K562 (cell line): ENCODE data around the gene RGS14. TPM values are rescaled to one million over a fixed set of nuclear protein-coding genes. Genes with fewer than 3 reads are reported as not detected.

ENCODE experiments used
- ATAC-seq: fragments of 200-7000 bp; cut with Tn5 transposase; 3 replicates; pipeline ENCODE4 v1.9.1; 2020; ENCODE audit warnings: moderate library complexity
- BruUV-seq: library from RNA; stranded (reverse); fragments of 400-500 nt; replicated peaks from 2 replicates; lab custom pipeline; 2021; lab: Mats Ljungman, UMichigan
- CTCF ChIA-PET: fragments of 300-600 bp; formaldehyde crosslinking; extraction: SDS; loops from one replicate; lab custom pipeline; 2021; ENCODE audit warnings: low intra/inter-chr PET ratio; lab: Yijun Ruan, JAX
- POLR2A ChIA-PET: fragments of 300-600, 350-650 bp; sonication (Branson Sonifier 250); formaldehyde crosslinking; extraction: SDS; loops from one replicate; lab custom pipeline; 2021; ENCODE audit warnings: antibody characterized with exemption, inconsistent platforms; lab: Yijun Ruan, JAX
- DNase-seq, 4 experiments: peaks; one replicate each; pipeline versions ENCODE4 v3.0.0 to v3.0.0-alpha.2; 2011 to 2018; ENCODE audit warnings: low spot score in 3 of 4, mixed read lengths in 3 of 4; ENCODE audit errors: extremely low read depth in 1 of 4
- FAIRE-seq: peaks from 2 replicates; lab custom pipeline; 2011; peaks lifted over from hg19 to GRCh38; lab: Jason Lieb, UNC
- H2AFZ ChIP-seq: 2 replicates; pipeline ENCODE4 v1.6.0; 2011; ENCODE audit warnings: low read depth, low read length, control low read depth, inconsistent platforms
- H3K27ac ChIP-seq: fragments of 200-600 bp; 3 replicates; pipeline ENCODE4 v1.8.0; 2011; ENCODE audit warnings: low read depth, mild to moderate bottlenecking, control low read depth, inconsistent platforms, low read length, moderate library complexity, mixed read lengths; ENCODE audit errors: extremely low read depth
- H3K27me3 ChIP-seq, 2 experiments: fragments of 300-600 bp in 1 of 2; 2 replicates in 1 of 2; 3 replicates in 1 of 2; pipeline versions ENCODE4 v1.6.0 to v1.8.0; 2011; ENCODE audit warnings: inconsistent platforms in 2 of 2, low read length in 2 of 2, mild to moderate bottlenecking in 1 of 2, mixed read lengths in 1 of 2, moderate library complexity in 1 of 2; ENCODE audit not compliant: control insufficient read depth in 2 of 2, insufficient read depth in 2 of 2
- H3K36me3 ChIP-seq: fragments of 300-600 bp; 3 replicates; pipeline ENCODE4 v1.8.0; 2011; ENCODE audit warnings: mild to moderate bottlenecking, low read length, inconsistent platforms; ENCODE audit not compliant: control insufficient read depth, insufficient read depth
- H3K4me1 ChIP-seq, 2 experiments: fragments of 200-600 bp in 1 of 2; replicated peaks in 1 of 2; 2 replicates in 1 of 2; 3 replicates in 1 of 2; pipeline versions ENCODE4 v1.5.1 to v1.8.0; 2011; ENCODE audit warnings: inconsistent platforms in 2 of 2, low read length in 2 of 2, mild to moderate bottlenecking in 1 of 2, mixed read lengths in 1 of 2, moderate library complexity in 1 of 2; ENCODE audit not compliant: control insufficient read depth in 2 of 2, insufficient read depth in 2 of 2
- H3K4me2 ChIP-seq: 2 replicates; pipeline ENCODE4 v1.6.1; 2011; ENCODE audit warnings: low read length, control low read depth, inconsistent platforms, mixed read lengths; ENCODE audit not compliant: insufficient read depth
- H3K4me3 ChIP-seq: fragments of 200-600 bp; sonication (generic), shearing (Covaris generic); 2 replicates; pipeline ENCODE4 v1.5.1; 2016; ENCODE audit warnings: control low read depth, inconsistent platforms
- H3K79me2 ChIP-seq: fragments of 200-600 bp; 3 replicates; pipeline ENCODE4 v1.8.0; 2011; ENCODE audit warnings: low read length, inconsistent platforms; ENCODE audit not compliant: control insufficient read depth, insufficient read depth
- H3K9ac ChIP-seq, 2 experiments: 2 replicates each; pipeline versions ENCODE4 v1.6.0 to v1.6.1; 2011; ENCODE audit warnings: low read depth in 2 of 2, low read length in 2 of 2, control low read depth in 1 of 2, inconsistent platforms in 1 of 2, mild to moderate bottlenecking in 1 of 2, mixed read lengths in 1 of 2; ENCODE audit not compliant: insufficient read depth in 1 of 2
- H3K9me1 ChIP-seq: one replicate; pipeline ENCODE4 v1.6.0; 2011; ENCODE audit warnings: inconsistent platforms, mild to moderate bottlenecking, low read length, moderate library complexity; ENCODE audit not compliant: control insufficient read depth, insufficient read depth
- H3K9me3 ChIP-seq: replicated peaks from 2 replicates; pipeline ENCODE4 v1.5.1; 2011; ENCODE audit warnings: low read depth, low read length, inconsistent platforms; ENCODE audit not compliant: control insufficient read depth, insufficient read depth
- H4K20me1 ChIP-seq: replicated peaks from 2 replicates; pipeline ENCODE4 v1.6.1; 2011; ENCODE audit warnings: low read length, inconsistent platforms, mixed read lengths; ENCODE audit not compliant: control insufficient read depth, insufficient read depth
- ELF2 ChIP-seq: fragments of 250-450 bp; sonication (Bioruptor Pico); IDR thresholded peaks from 2 replicates; pipeline ENCODE4 v1.5.0; 2021; ENCODE audit warnings: mild to moderate bottlenecking
- ESRRA ChIP-seq: fragments of 450-650 bp; IDR thresholded peaks from 2 replicates; pipeline ENCODE4 v1.6.1; 2014; ENCODE audit warnings: low read depth, mild to moderate bottlenecking, moderate library complexity, borderline replicate concordance
- HNRNPK ChIP-seq: fragments of 200-400 bp; formaldehyde crosslinking; IDR thresholded peaks from one replicate; pipeline ENCODE4 v1.6.1; 2018; ENCODE audit warnings: mild to moderate bottlenecking, low read depth, low read length; ENCODE audit not compliant: poor library complexity, severe bottlenecking
- ZNF408 ChIP-seq: fragments of 250-450 bp; sonication (Bioruptor Pico); IDR thresholded peaks from 2 replicates; pipeline ENCODE4 v1.4.0; 2020; ENCODE audit warnings: low read depth, mild to moderate bottlenecking, moderate library complexity
- WGBS: fragments of 100-300 bp; shearing (Covaris generic); methylation state at CpG from one replicate; pipeline ENCODE4 v1.1.6; 2016; ENCODE audit warnings: low coverage, mixed read lengths; ENCODE audit not compliant: insufficient coverage; ENCODE audit errors: missing lambda C conversion rate; 5-methylcytosine and 5-hydroxymethylcytosine counted together
- in situ Hi-C: fragments of 300-500 bp; cut with MboI; formaldehyde crosslinking; loops from 4 replicates; pipeline ENCODE4 v1.15.0; 2018; ENCODE audit warnings: inconsistent platforms, mixed read lengths
- intact Hi-C: fragments of 100-400 bp; cut with micrococcal nuclease; formaldehyde crosslinking; loops from 2 replicates; pipeline ENCODE4 v1.14.2; 2022
- polyA plus RNA-seq, 8 experiments: library from polyadenylated mRNA; depleted of rRNA in 4 of 8; stranded (reverse) in 5 of 8; unstranded in 3 of 8; fragments of >200 nt; fragmentation: Nextera tagmentation in 2 of 8; fragmentation: Illumina TruSeq in 1 of 8; extraction: Ambion mirVana in 2 of 8; extraction: Trizol in 1 of 8; gene quantifications; 2 replicates each; pipeline versions ENCODE4 v1.2.1 to v1.2.3, GENCODE V29; 2011 to 2014; ENCODE audit warnings: inconsistent platforms in 1 of 8, missing spikeins in 1 of 8
- total RNA-seq, 7 experiments: library from RNA; depleted of rRNA in 6 of 7; stranded (reverse); fragments of >200 nt in 6 of 7; fragmentation: Illumina TruSeq in 2 of 7; extraction: Trizol in 2 of 7; gene quantifications; 2 replicates each; pipeline versions ENCODE4 v1.2.1 to v1.2.3, GENCODE V29; 2011 to 2021; ENCODE audit warnings: low replicate concordance in 1 of 7
- TF ChIP-seq, protein P1 (sequence below), 2 experiments: fragments of 450-650 bp in 1 of 2; sonication (generic) in 1 of 2; formaldehyde crosslinking in 1 of 2; IDR thresholded peaks in 1 of 2; conservative IDR thresholded peaks in 1 of 2; 2 replicates each; pipeline versions ENCODE4 v1.6.1 to v1.8.1; 2016 to 2023; ENCODE audit warnings: mild to moderate bottlenecking in 2 of 2, moderate library complexity in 2 of 2, inconsistent platforms in 1 of 2, missing genetic modification reagents in 1 of 2

RGS14 gene
- total and polyA plus RNA-seq, 9 of the 15 experiments (the other 6 are each of a cell fraction or from before 2014, with no cell fraction given) = 0.28 to 75.9 (median 34.5) TPM

DNA sequence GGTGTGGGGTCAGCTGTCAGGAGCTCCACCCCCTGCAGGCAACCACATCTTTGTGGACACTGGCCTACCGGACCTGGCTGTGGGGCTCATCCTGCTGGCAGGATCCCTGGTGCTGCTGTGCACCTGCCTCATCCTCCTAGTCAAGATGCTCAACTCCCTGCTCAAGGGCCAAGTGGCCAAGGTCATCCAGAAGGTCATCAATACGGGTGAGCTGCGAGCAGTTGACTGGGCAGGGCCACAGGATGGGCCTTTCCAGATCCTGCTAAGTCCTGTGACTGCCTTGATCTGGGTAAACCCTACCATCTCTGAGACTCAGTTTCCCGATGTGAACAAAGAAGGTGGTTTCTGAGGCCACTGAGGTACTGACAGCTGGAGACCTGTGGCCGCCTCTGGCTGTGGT is 36.3 kb downstream of the RGS14 start:
- Histone ChIP-seq H3K9ac (no peak overlapping the region), H3K36me3 (no peaks in the 10 kb centered on the region), H3K9me3 (no peaks in the 10 kb centered on the region), H3K4me1 (peaks cover 6 to 7% of the 10 kb centered on the region in 2 experiments; a peak in 3 of 5 replicates), H3K4me3 (no peak overlapping the region), H4K20me1 (no peaks in the 10 kb centered on the region), H3K27ac (no peak overlapping the region), H3K9me1 (no peaks in the 10 kb centered on the region), H3K79me2 (no peaks in the 10 kb centered on the region), H2AFZ (no peak overlapping the region), H3K27me3 (peaks cover 2 to 27% of the 10 kb centered on the region in 2 experiments; a peak in 3 of 5 replicates), H3K4me2 (no peak overlapping the region)
- BruUV-seq = no TSS peak
- TF ChIP-seq ESRRA (peak; percentile 78; the same call in 1 of the 2 replicates), ZNF408 (CRISPR knock-in tag) (no peak), ELF2 (CRISPR knock-in tag) (no peak), HNRNPK (no peak)
- TF ChIP-seq, protein P1, sequence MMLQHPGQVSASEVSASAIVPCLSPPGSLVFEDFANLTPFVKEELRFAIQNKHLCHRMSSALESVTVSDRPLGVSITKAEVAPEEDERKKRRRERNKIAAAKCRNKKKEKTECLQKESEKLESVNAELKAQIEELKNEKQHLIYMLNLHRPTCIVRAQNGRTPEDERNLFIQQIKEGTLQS (IDR thresholded peaks at IDR 0.05) = no peak
- TF ChIP-seq, protein P1 (CRISPR knock-in tag; conservative IDR thresholded peaks at IDR 0.05) = no peak
- DNase-seq (no peak), ATAC-seq (no peak), FAIRE-seq (no peak)
- ChIA-PET POLR2A (interaction anchor here (1.1 to 2.5 kb wide), 3 partner anchors 10 to 81 kb away, joined by 3 to 9 read pairs (median 4); no protein-coding TSS in a partner anchor), CTCF (no interaction called here)
- WGBS = 21% methylated on average over 4 of the region's 5 CpGs
- intact Hi-C loops (no loop called here), in situ Hi-C loops (loop anchor here (5.0 to 10.0 kb wide), 2 partner anchors 53 to 671 kb away; partner anchors contain the start of gene PRR7)
